CD4-positive, alpha-beta T cell treated with Interleukin-4 for 4 hours (primary cell): ENCODE data around the gene CCP110.

Experiments used
- DNase-seq: peaks from one replicate; pipeline ENCODE4 v3.0.0-alpha.2; 2020

The CCP110 gene

DNA sequence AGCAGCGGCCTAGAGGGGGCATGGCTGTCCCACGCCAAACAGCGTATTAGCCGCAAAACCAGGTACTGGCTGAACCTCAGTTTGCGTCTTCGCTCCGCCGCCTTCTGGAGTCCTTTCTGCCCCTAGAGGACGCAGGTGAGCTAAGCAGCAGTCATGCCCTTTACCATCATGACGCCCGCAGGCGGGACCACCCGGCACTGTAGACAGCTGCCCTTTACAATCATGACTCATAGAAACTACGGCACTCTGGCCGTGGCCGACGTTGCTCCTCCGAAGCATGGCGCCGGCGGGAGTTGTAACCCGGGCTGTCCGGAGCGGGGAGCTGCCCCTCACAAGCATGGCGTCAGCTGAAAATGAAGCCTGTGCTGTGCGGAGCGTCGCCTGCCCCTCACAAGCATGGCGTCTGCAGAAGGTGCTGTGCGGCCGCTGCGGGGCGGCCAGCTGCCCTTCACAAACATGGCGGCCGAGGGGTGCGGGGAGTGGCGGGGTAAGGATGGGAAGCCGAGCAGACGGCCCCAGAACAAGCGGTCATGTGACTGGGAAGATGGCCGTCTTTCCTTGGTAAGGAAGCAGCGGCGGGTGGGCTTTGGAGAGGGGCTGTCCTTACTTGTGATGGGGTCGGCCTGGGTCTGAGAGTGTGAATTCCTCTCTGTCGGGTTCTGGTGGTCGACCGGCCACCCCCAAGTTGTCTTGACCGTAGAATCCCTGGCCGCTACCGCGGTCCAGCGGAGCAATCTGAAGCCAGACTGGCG lies 31.6 kb downstream of the CCP110 start, which contains the start of gene VPS35L:
VPS35L (plus strand) TSS at position 518 of the 752 bp plus-strand sequence; CDS start at position 545, 27 bp downstream.
- DNase-seq, result peak; percentile 99

DNA sequence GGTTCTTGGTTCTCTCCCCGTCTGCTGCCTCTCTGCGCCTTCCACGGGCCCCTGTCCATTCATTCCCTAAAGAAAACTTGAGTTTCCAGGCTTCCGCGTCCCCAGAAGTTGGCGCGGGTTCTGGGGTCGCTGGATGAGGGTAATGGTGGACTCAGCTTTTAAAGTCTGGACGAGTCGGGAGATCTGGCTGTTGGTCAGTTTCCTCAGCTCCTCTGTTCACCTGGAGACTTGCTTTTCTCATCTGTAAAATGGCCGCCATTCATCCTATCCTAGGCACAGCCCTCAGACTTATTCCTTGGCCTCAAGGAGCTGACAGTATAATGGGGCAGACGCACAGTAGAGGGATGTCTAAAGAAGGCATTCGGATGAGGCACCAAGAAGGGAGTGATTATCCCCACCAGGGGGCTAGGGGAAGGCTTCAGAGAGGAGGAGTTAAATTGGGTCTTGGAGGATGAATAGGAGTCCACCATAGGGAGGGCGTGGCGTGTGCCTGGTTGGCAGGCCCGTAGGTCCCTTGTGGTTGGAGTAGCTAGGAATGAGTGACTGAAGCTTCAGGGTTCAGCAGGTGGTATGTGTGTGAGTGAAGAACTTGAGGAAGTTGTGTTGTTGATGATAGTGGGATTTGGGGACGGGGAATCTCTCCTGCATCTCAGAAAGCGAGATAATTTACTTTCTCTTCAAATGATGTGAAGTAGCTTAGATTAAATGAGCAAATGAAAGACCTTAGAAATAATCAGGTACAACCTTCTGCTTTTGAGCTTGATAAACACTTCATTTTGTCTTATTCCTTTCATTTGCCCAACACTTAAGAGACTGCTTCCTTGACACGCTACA lies 32.4 kb downstream of the CCP110 start:
- peak; percentile 12 for DNase-seq

DNA sequence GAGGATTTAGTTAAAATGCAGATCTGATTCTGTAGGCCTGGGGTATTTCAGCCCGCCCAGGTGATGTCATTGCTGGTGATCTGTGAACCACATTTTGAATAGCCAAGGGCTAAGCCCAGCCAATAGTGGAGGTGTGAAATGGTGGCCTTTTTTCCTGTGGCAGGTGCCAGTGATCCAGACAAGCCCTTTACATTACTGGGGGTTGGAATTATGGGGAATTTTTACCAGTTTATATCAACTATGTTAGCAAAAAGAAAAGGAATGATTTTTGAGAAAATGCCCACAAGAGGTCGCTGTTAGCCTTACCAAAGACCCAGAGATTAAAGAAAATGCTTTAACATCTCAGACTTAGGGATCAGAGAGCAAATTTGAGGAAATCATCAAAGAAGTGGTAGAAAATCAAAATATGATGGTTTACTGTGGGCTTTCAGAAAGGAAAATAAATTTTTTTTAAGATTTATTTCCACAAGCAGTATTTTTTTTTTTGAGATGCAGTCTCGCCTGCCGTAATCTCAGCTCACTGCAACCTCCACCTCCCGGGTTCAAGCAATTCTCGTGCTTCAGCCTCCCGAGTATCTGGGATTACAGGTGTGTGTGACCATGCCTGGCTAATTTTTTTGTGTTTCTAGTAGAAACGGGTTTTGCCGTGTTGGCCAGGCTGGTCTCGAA lies 35.6 kb downstream of the CCP110 start:
- peak; percentile 65 for DNase-seq

DNA sequence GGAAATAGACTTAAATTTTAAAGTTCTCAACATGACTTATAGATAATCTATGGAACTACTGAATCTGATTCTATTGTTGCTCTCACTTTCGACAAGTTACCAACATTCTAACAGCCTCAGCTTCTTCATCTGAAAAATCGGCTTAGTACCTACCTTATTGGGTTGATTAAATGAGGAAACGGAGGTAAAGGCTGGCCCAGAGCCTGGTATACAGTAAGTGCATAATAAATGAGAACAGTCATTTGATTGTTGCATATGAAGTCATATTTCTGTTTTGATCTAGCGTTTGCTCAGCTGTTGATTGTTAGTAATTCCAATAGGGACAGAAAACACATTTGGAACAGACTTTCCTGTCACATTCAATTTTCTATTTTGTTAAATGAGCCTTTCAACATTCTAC lies 36.3 kb downstream of the CCP110 start:
- no peak for DNase-seq

DNA sequence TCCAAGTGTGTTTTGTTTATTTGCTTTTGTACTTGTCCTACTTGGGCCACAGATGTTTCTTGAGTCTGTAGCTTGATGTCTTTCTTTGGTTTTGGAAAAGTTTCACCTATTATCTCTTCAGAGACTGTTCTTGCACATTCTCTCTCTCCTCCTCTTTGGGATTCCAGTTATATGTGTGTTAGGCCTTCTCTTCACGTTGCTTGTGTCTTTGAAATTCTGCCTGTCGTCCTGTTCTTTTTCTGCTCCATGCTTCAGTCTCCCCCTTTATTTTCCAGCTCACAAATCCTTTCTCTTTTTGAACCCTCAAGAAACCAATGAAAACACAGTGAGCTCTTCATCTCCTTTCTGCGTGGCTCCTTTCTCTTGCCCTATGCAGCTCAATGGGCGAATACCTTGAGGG lies 39.6 kb downstream of the CCP110 start:
- no peak for DNase-seq

DNA sequence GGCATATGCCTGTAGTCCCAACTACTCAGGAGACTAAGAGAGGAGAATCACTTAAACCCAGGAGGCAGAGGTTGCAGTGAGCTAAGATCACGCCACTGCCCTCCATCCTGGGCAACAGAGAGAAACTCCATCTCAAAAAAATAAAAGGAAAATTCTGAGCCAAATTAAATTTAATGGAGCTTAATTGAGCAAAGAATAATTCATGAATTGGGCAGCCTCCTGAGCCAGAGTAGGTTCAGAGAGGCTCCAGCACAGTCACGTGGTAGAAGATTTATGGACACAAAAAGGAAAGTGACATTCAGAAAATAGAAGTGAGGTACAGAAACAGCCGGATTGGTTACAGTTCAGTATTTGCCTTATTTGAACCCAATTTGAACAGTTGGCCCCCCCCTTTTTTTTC lies 42.6 kb downstream of the CCP110 start:
- no peak for DNase-seq

DNA sequence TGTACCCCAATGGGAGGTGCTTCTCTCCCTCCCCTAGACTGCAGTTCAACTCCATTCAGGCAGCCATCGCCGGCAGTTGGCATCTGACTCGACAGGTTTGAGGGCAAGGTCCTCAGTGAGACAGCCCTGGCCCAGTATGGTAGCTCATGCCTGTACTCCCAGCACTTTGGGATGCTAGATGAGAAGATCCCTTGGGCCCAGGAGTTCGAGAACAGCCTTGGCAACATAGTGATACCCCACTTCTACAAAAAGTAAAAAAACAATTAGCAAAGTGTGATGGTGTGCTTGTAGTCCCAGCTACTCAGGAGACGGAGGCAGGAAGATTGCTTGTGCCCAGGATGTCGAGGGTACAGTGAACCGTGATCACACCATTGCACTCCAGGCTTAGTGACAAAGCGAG lies 43.8 kb downstream of the CCP110 start:
- DNase-seq, result no peak

DNA sequence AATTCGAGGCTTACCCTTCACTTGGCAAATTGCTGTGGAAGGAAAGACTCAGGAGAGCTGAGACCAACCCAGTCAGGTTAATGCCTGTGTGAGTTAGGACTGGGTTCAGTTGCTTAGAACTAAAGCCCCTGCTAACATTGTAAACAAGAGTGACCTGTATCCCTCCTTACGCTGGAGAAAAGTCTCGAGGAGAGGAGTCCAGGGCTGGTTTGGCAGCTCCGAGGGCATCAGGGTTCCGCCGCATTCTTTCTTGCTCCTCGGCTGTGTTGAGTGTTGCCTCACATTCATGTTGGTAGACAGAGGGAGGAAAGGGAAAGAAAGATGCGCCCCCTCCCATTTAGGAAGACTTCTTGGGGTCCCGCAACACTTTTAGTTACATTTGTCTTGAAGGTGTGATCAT lies 50.3 kb downstream of the CCP110 start:
- no peak for DNase-seq

DNA sequence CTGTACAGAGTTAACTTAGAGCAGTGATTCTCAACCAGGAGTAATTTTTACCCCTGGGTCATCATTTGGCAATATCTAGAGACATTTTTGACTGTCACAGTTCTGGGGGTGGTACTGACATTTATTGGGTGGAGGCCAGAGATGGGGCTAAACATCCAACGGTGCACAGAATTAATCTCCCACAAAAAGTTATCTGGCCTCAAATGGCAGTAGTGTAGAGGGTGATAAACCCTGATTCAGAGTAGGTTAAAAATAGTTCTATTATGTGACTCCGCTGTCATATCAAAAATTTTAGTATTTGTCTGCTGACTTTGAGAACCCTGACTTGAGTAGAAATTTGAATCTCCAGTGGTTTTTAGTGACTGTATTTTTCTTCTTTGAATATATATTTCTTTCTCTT lies 50.9 kb downstream of the CCP110 start:
- no peak for DNase-seq

DNA sequence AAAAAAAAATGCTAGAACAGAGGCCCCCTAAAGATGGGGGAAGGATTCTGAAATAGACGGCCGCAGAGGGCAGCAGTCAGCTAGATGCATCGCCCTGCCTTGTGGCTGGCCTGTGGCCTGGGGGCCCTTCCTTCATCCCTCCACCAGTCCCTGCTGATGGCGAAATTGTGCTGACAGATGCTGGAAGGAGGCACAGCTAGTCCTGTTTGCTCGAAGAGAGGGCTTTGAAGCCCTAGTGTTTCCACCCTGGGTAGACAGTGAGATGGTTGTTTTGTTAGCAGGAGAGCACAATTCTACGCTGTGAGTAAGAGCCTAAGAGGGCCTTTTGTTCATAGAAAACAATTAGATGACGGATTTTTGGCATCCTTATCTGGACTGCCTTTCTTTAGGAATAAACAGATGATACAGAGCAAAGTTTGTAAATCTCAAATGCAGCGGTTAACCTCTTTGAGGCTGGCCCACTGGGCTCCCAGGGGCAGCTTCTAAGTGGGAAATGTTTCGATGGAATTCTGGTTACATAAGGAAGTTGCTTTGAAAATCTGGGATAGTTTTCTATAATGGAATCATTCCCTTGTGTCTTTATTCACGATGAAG lies 54.7 kb downstream of the CCP110 start:
- DNase-seq, result no peak

DNA sequence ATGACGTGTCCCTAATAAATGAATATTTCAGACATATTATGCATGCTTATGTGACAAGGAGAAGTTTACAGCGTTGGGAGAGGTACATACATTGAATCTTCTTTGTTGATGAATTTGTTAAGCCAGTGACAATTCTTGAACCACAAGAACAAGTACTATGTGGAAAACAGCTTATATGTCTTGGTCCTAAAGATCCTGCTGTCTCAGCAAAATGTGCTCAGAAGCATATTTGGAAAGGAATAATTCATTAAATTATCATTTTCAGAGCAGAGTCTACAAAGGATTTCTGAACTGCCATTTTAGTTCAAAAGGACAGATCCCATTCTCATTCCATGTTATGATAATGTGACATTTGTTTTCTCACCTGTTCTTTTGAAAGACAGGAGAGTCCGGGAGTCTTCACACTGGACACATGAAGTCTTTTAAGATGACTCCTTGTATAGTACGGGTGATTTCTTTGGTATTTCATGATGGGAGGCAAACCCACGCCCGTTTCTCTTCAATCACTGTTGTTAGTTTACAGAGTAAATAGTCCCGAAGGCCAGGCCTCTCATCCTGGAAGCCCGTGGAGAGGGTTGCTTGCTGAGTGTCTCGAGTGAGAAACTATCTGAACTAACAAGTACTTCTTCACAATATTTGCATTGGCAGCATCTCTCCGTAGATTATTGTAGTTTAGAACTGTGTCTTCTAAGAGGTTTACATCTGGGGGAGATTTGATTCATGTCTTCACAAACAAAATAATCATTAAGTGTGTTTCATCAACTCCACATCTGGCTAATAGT lies 58.5 kb downstream of the CCP110 start:
- DNase-seq, result no peak

DNA sequence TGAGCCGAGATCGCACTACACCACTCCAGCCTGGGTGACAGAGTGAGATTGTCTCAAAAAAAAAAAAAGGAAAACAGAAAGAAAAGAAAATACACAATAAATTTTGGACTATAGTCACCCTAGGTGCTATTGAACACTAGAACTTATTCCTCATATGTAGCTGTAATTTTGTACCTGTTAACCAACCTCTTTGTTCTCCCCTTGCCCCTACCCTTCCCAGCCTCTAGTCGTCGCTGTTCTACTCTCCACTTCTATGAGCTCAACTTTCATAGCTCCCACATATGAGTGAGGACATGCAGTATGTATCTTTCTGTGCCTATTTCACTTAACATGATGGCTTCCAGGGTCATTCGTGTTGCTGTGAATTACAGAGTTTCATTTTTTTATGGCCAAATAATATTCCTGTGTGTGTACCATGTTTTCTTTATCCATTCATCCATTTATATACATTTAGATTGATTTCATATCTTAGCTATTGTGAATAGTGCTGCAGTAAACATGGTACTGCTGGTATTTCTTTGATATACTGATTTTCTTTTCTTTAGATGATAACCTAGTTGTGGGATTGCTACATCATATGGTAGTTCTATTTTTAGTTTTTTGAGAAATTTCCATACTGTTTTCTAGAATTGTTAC lies 60.0 kb downstream of the CCP110 start:
- DNase-seq, result peak; percentile 43

DNA sequence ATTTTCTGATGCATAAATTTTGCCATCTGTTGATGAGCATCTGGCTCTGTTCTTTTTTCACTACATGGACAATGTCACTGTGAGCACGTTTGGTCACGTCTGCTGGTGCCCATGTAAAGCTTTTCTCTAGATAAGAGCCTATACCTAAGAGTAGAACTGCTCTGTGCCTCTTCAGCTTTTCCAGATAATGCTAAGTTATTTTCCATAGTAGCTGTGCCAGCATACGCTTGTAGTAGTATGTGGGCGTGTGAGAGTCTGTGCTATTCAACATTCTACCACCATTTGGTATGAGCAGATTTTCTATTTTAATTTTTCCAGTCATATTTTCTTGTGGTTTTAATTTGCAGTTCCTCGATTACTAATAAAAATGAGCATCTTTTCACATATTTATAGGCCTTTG lies 64.9 kb downstream of the CCP110 start:
- DNase-seq, result no peak

DNA sequence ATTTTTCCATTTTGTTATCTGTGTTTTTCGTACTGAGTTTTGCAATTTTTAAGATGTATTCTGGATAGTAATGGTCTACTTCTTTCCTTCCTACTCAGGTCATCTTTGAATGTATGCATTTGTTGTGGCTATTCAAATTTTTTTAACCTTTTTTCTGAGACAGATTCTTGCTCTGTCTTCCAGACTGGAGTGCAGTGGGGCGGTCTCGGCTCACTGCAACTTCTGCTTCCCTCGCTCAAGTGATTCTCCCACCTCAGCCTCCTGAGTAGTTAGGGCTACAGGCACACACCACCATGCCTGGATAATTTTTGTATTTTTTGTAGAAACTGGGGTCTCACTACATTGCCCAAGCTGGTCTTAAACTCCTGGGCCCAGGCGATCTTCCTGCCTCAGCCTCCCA lies 65.4 kb downstream of the CCP110 start:
- no peak for DNase-seq

DNA sequence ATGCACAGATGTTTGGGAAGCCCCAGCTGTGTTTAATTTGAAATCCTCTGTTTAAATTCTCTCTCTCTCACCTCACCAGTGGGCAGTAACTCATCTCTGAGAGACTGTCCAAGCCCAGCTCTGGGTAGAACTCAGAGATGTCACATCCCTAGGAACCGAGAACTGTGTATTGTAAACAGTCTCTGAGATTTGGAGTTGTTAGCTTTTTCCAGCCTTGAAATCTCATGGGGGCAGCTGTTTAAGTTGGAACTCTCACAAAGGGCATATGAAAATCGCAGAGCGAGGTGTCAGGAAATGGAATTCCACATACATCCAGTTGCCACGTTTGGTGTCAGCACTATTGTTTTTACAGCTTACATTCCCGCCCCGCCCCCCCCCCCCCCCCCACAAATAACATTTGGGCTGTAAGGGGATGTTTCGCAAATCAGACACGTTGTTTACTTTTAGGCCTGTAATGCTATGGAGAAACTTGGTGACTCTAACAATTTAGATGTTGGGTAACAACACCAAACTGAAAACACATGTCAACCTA lies 66.1 kb downstream of the CCP110 start:
- DNase-seq, result no peak

DNA sequence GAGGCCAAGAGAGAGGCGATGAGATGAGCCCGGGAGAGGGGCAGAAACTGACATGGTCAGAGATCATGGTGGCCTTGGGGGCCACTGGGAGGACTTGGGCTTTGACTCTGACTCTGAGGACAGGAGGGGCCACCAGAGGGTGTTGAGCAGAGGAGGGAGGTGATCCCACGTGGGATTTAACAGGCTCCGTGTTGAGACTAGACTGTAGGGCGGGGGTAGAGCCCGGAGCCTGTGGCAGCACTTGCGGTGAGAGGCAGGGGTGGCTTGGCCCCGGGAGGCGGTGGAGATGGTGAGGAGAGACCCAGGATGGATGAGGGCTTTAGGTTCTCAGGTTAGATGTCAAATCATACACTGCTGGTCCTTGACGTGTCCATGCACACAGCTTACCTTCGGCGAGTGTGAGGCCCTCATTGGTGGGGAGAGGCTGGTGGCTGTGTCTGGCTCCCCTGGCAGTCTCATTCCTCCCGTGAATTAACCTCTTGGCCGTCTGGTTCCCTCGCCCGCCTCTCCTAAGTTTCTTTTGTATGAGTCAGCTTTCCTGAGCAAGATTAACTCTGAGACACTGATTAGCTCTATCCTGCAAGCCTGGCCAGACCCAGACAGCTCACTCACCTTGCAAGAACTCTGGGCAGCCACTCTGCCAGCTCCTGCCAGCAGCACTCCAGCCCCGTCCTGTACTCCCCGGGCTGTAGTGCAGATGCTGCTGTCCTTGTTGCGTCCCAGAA lies 71.5 kb downstream of the CCP110 start:
- no peak for DNase-seq

DNA sequence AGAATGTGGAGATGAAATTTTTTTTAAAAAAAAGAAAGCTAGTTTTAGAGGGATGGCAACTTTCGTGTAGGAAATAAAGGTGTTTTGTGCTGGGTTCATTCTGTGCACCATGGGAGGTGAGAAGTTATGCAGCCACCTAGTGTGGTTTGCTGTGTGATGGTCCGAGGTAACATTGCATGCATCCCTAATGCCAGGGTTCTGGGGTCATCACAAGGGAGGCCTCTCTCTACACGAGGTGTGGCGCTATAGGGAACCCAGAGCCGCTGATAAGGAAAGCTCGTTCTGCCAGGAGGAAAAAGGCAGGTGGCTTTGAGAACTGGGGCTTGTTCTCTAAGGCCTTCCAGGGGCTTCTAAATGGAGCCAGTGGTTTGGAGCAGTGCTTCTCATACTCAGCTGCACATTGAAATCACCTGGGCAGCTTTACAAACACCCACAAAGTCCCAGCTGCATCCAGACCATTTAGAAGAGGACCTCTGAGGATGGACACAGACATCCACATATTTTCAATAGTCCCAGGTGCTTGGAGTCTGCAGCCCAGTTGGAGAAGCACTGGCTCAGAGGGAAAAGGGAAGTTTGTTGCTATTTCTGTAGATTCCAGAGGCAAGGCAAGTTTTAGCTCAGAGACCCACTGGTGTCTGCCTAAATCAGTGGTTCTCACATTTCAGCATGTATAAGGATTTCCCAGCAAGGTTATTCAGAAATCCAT lies 75.2 kb downstream of the CCP110 start:
- no peak for DNase-seq

DNA sequence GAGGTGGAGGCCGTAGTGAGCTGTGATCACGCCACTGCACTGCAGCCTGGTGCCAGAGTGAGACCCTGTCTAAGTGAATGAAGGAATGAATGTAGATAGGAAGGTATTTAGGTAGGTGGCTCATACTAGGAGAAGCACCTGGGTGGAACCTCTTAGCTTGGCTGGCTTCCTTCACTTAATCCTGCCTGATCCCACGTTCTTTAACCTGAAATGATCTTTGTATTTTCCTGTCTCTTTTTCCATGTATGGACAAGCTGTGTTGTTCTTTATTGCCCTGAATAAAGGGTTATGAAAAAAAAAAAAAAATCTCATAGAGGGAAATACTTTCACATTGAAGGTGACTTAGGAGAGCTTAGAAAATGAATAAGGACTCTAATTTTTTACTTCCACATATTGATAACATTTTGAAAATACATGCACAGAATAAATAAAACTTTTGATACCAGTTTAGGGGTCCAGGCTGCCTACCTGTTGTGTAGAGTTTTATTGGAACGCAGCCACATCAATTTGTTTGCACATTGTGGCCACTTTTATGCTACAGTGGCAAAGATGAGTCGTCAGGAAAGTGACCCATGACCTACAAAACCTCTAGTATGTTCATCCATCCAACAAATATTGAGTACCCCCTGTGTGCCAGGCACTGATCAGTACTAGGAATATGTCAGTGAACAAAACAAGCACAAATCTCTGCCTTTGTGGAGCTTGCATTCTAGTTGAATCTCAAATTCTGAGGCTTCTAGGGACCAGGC lies 76.4 kb downstream of the CCP110 start:
- DNase-seq, result no peak
